Measurements from ENCODE around the gene BRD1.

DNA sequence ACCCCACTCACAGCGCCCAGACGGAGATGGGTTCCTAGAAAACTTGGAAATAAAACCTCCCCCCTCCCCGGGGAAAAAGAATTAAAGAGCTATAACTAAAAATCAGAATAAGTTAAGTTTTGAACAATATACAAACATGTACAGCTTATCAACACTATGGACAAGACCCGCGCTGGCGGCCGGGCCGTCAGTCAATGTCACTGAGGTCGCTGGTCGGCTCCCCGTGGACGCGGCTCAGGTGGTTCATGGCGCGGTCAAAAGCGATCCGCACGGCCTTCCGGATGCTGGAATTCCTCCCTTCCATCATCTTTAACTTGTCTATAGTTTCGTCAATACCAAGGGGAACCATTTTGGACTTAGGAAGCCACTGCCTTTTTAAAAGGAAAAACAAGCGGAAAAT lies 53.6 kb downstream of the BRD1 start:
- TF ChIP-seq CTCF (IDR thresholded peaks at IDR 0.05; ENCODE audit: poor library complexity) = no peak
- no peak for TF ChIP-seq EZH2phosphoT487 (IDR thresholded peaks at IDR 0.05; ENCODE audit: low read depth, severe bottlenecking, unreplicated experiment)
- no peak for TF ChIP-seq EZH2 (IDR thresholded peaks at IDR 0.05; ENCODE audit: borderline replicate concordance)
